Measurements from ENCODE around the gene PDE1C.

Gene PDE1C

GRCh38 chr7:31982962-31983361 lies 87.2 kb downstream of the PDE1C start:
- DNase-seq (ENCODE audit: low spot score), result no peak
- no peak for TF ChIP-seq CTCF (IDR thresholded peaks at IDR 0.05)
- Histone ChIP-seq H3K4me3 (no peak overlapping the region), H3K27ac (no peak overlapping the region)

- no peak for TF ChIP-seq CTCF (IDR thresholded peaks at IDR 0.05)
- Histone ChIP-seq H3K4me3 (no peak overlapping the region), H3K27ac (no peak overlapping the region)
- no peak for DNase-seq (ENCODE audit: low spot score)
Observed at GRCh38 chr7:31981874-31982390, 88.3 kb downstream of the PDE1C start.

- H3K27ac ChIP-seq, result no peak overlapping the region
- TF ChIP-seq CTCF (IDR thresholded peaks at IDR 0.05), result no peak
- H3K4me3 ChIP-seq, result no peak overlapping the region
- DNase-seq (ENCODE audit: low spot score), result no peak
Observed at GRCh38 chr7:31979690-31980330, 90.4 kb downstream of the PDE1C start.

GRCh38 chr7:31975546-31975945 lies 94.7 kb downstream of the PDE1C start:
- no peak for TF ChIP-seq CTCF (IDR thresholded peaks at IDR 0.05)
- H3K4me3 ChIP-seq, result no peak overlapping the region
- H3K27ac ChIP-seq, result no peak overlapping the region
- no peak for DNase-seq (ENCODE audit: low spot score)

- no peak for TF ChIP-seq CTCF (IDR thresholded peaks at IDR 0.05)
- Histone ChIP-seq H3K27ac (no peak overlapping the region), H3K4me3 (no peak overlapping the region)
- DNase-seq (ENCODE audit: low spot score), result no peak
Observed at GRCh38 chr7:31974351-31974750, 95.9 kb downstream of the PDE1C start.

GRCh38 chr7:31971049-31971667 lies 99.0 kb downstream of the PDE1C start:
- no peak for TF ChIP-seq CTCF (IDR thresholded peaks at IDR 0.05)
- no peak for DNase-seq (ENCODE audit: low spot score)
- Histone ChIP-seq H3K4me3 (no peak overlapping the region), H3K27ac (no peak overlapping the region)

- no peak overlapping the region for H3K4me3 ChIP-seq
- TF ChIP-seq CTCF (IDR thresholded peaks at IDR 0.05), result no peak
- H3K27ac ChIP-seq, result no peak overlapping the region
- no peak for DNase-seq (ENCODE audit: low spot score)
Observed at GRCh38 chr7:31970501-31970900, 99.7 kb downstream of the PDE1C start.
